BJ (cell line): ENCODE measurements around the gene TMEM225B. TPM values are rescaled to one million over a fixed set of nuclear protein-coding genes. Genes with fewer than 3 reads are reported as not detected.

Source experiments
- CTCF ChIA-PET: fragments of 350-600 bp; formaldehyde crosslinking; extraction: SDS; loops from one replicate; lab custom pipeline; 2021; ENCODE audit warnings: antibody characterized with exemption, inconsistent platforms; lab: Yijun Ruan, JAX
- POLR2A ChIA-PET: fragments of 300-600 bp; sonication (Branson Sonifier 250); formaldehyde crosslinking; extraction: SDS; loops from one replicate; lab custom pipeline; 2021; ENCODE audit warnings: antibody characterized with exemption; lab: Charles Lee
- DNase-seq: peaks from one replicate; pipeline ENCODE4 v3.0.0-alpha.2; 2011; ENCODE audit warnings: low read depth
- H3K27me3 ChIP-seq: 2 replicates; pipeline ENCODE4 v1.6.0; 2011; ENCODE audit warnings: low read length; ENCODE audit not compliant: control insufficient read depth, insufficient read depth
- H3K36me3 ChIP-seq: 2 replicates; pipeline ENCODE4 v1.5.1; 2011; ENCODE audit warnings: low read length; ENCODE audit not compliant: control insufficient read depth, insufficient read depth
- H3K4me3 ChIP-seq: 2 replicates; pipeline ENCODE4 v1.5.1; 2011; ENCODE audit warnings: low read depth, mild to moderate bottlenecking, control low read depth, low read length
- polyA plus RNA-seq: library from polyadenylated mRNA; depleted of rRNA; stranded (reverse); fragments of >200 nt; gene quantifications from 2 replicates; pipeline ENCODE4 v1.2.3, GENCODE V29; 2011
- TF ChIP-seq, protein P1 (sequence below): IDR thresholded peaks from 2 replicates; pipeline ENCODE4 v1.5.1; 2011; ENCODE audit warnings: low read depth, mild to moderate bottlenecking, control low read depth, inconsistent platforms, low read length, moderate library complexity; ENCODE audit not compliant: insufficient read depth

TMEM225B gene
- polyA plus RNA-seq, 1 experiment = 1.2 TPM

- TF ChIP-seq, protein P1, sequence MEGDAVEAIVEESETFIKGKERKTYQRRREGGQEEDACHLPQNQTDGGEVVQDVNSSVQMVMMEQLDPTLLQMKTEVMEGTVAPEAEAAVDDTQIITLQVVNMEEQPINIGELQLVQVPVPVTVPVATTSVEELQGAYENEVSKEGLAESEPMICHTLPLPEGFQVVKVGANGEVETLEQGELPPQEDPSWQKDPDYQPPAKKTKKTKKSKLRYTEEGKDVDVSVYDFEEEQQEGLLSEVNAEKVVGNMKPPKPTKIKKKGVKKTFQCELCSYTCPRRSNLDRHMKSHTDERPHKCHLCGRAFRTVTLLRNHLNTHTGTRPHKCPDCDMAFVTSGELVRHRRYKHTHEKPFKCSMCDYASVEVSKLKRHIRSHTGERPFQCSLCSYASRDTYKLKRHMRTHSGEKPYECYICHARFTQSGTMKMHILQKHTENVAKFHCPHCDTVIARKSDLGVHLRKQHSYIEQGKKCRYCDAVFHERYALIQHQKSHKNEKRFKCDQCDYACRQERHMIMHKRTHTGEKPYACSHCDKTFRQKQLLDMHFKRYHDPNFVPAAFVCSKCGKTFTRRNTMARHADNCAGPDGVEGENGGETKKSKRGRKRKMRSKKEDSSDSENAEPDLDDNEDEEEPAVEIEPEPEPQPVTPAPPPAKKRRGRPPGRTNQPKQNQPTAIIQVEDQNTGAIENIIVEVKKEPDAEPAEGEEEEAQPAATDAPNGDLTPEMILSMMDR = no peak
- Histone ChIP-seq H3K27me3 (no peaks in the 10 kb centered on the region), H3K4me3 (no peak overlapping the region), H3K36me3 (peaks cover 50% of the 10 kb centered on the region)
- DNase-seq = no peak
- CTCF ChIA-PET = no interaction called here
- POLR2A ChIA-PET = no interaction called here
Measured at GRCh38 chr7:99625321-99625720, 27.3 kb downstream of the TMEM225B start.

GRCh38 chr7:99625961-99626360, 27.9 kb downstream of the TMEM225B start:
- Histone ChIP-seq H3K4me3 (no peak overlapping the region), H3K27me3 (no peaks in the 10 kb centered on the region), H3K36me3 (peaks cover 48% of the 10 kb centered on the region)
- POLR2A ChIA-PET = no interaction called here
- DNase-seq = no peak
- CTCF ChIA-PET = no interaction called here
- TF ChIP-seq, protein P1 = no peak

GRCh38 chr7:99626661-99627060, 28.6 kb downstream of the TMEM225B start:
- H3K4me3 ChIP-seq = no peak overlapping the region
- peaks cover 42% of the 10 kb centered on the region for H3K36me3 ChIP-seq
- POLR2A ChIA-PET = no interaction called here
- no peak for DNase-seq
- no peaks in the 10 kb centered on the region for H3K27me3 ChIP-seq
- TF ChIP-seq, protein P1 = no peak
- CTCF ChIA-PET = no interaction called here

DNA sequence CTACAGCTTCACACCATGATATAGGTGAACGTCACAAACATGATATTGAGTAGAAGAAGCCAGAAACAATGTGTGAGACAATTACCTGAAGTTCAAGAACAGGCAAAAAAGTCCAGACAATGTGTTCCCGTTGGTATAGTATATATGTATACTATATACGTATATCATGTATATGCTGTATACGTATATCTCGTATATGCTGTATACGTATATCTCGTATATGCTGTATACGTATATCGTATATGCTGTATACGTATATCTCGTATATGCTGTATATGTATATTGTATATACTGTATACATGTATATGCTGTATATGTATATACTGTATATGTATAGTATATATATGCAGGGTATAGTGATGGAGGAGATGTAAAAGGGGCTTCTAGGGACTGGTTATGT, 29.4 kb downstream of the TMEM225B start:
- TF ChIP-seq, protein P1 = no peak
- POLR2A ChIA-PET = no interaction called here
- no peak for DNase-seq
- CTCF ChIA-PET = interaction anchor here (0.7 kb wide), 1 partner anchor 1376 kb away, joined by 4 read pairs; no protein-coding TSS in a partner anchor
- H3K36me3 ChIP-seq = peaks cover 41% of the 10 kb centered on the region
- no peak overlapping the region for H3K4me3 ChIP-seq
- no peaks in the 10 kb centered on the region for H3K27me3 ChIP-seq

DNA sequence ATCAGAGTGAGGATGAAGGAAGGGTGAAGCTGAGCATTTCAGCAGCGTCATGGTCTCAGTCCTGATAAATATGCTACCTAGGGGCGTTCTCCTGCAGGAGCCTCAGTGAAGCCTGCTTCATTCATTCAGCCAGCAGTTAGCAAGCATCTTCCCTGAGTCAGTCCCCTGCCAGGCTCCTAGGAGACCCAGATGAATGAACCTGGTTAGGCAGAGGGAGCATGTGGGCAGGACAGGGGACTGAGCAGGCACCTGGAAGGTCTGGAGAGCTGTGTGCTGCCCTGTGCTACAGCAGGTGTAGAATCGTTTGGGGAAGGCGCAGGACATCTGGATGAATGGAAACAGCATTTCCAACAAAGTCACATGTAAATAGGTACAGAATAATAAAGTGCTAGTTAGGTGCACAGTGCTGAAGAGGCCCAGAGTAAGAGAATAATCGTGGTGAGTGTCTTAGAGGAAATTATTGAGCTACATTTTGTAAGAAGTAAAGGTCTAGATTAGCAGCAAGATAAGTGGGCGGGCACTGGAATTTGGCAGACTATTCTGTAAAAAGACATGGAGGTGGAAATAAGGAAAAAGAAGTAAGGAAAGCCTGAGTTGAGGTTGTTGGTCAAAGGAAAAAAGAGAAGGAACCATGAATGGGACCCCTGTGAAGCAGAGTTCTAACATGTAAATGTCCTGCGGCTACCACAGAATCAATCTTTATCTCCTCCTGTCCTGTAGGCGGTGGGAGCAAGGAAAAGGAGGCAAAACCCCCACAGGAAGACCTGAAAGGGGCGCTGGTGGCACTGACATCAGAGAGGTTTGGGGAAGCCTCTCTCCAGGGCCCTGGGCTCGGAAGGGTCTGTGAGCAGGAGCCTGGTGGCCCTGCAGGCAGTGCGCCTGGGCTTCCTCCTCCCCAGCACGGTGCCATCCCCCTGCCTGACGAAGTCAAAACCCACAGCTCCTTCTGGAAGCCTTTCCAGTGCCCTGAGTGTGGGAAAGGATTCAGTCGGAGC, 30.7 kb downstream of the TMEM225B start:
- POLR2A ChIA-PET = no interaction called here
- no peaks in the 10 kb centered on the region for H3K27me3 ChIP-seq
- peaks cover 32% of the 10 kb centered on the region for H3K36me3 ChIP-seq

More for the DNA sequence above, 30.7 kb downstream of the TMEM225B start:
- CTCF ChIA-PET = no interaction called here
- DNase-seq = no peak
- H3K4me3 ChIP-seq = no peak overlapping the region
- TF ChIP-seq, protein P1 = no peak
